WERI-Rb-1 (cell line): ENCODE measurements around the gene FUBP1.
A peak's percentile ranks its signal among the peaks of the same experiment; 100 is the strongest.
"Not testable (repeated sequence)": the region's sequence is repeated elsewhere in the genome, so short reads cannot be mapped to it uniquely, and the experiment has no call there.

ENCODE experiments used
- DNase-seq: peaks from one replicate; pipeline ENCODE4 v3.0.0-alpha.2; 2020
- H3K27ac ChIP-seq: fragments of 250-450 bp; sonication (Bioruptor Pico); 2 replicates; pipeline ENCODE4 v1.5.1; 2020; ENCODE audit warnings: mild to moderate bottlenecking, moderate library complexity
- H3K27me3 ChIP-seq: fragments of 250-450 bp; sonication (Bioruptor Pico); 2 replicates; pipeline ENCODE4 v1.5.1; 2021; ENCODE audit warnings: mild to moderate bottlenecking, low read depth, moderate library complexity; ENCODE audit not compliant: insufficient read depth, severe bottlenecking
- H3K36me3 ChIP-seq: fragments of 250-450 bp; sonication (Bioruptor Pico); 2 replicates; pipeline ENCODE4 v1.5.1; 2020; ENCODE audit warnings: mild to moderate bottlenecking, moderate library complexity
- H3K4me3 ChIP-seq: 2 replicates; pipeline ENCODE4 v1.5.1; 2011; ENCODE audit warnings: low read depth, mild to moderate bottlenecking, control low read depth, low read length
- H3K9me3 ChIP-seq: fragments of 250-450 bp; sonication (Bioruptor Pico); 2 replicates; pipeline ENCODE4 v1.5.1; 2021; ENCODE audit warnings: mild to moderate bottlenecking, moderate library complexity; ENCODE audit not compliant: severe bottlenecking
- CTCF ChIP-seq: IDR thresholded peaks from 2 replicates; pipeline ENCODE4 v1.5.1; 2011; ENCODE audit warnings: low read depth, mild to moderate bottlenecking, control low read depth, inconsistent platforms, low read length

FUBP1 gene

GRCh38 chr1:77984629-77985028 lies 5.8 kb upstream of the FUBP1 start:
- H3K36me3 ChIP-seq = peaks cover 3% of the 10 kb centered on the region; the same call in 1 of the 2 replicates
- no peak overlapping the region; the same call in 1 of the 2 replicates for H3K27ac ChIP-seq
- no peak overlapping the region for H3K4me3 ChIP-seq
- no peak for DNase-seq
- no peaks in the 10 kb centered on the region for H3K9me3 ChIP-seq
- no peak for TF ChIP-seq CTCF
- no peaks in the 10 kb centered on the region for H3K27me3 ChIP-seq

GRCh38 chr1:77983997-77984355 lies 5.1 kb upstream of the FUBP1 start:
- DNase-seq = no peak
- no peaks in the 10 kb centered on the region for H3K9me3 ChIP-seq
- H3K27ac ChIP-seq = peak overlapping the region; percentile 54
- TF ChIP-seq CTCF = no peak
- no peaks in the 10 kb centered on the region for H3K27me3 ChIP-seq
- peaks cover 3% of the 10 kb centered on the region; the same call in 1 of the 2 replicates for H3K36me3 ChIP-seq
- no peak overlapping the region for H3K4me3 ChIP-seq

- peak overlapping the region; percentile 54 for H3K27ac ChIP-seq
- H3K4me3 ChIP-seq, H3K27me3 ChIP-seq, H3K36me3 ChIP-seq, H3K9me3 ChIP-seq: not testable (repeated sequence)
- peak; percentile 51 for DNase-seq
Measured at GRCh38 chr1:77983352-77983996, 4.6 kb upstream of the FUBP1 start.

- Histone ChIP-seq H3K27me3 (no peaks in the 10 kb centered on the region), H3K27ac (peak overlapping the region; percentile 97), H3K36me3 (peaks cover 51% of the 10 kb centered on the region)
Measured at GRCh38 chr1:77978293-77978968, 441 bp downstream of the FUBP1 start.

GRCh38 chr1:77977989-77978292 lies 931 bp downstream of the FUBP1 start:
- H3K9me3 ChIP-seq = no peaks in the 10 kb centered on the region
- H3K27me3 ChIP-seq = no peaks in the 10 kb centered on the region
- peak overlapping the region; percentile 97 for H3K27ac ChIP-seq
- no peak for TF ChIP-seq CTCF
- peak overlapping the region; percentile 89 for H3K4me3 ChIP-seq
- H3K36me3 ChIP-seq = peaks cover 55% of the 10 kb centered on the region
- DNase-seq = no peak

More at GRCh38 chr1:77978293-77978968, 441 bp downstream of the FUBP1 start:
- no peaks in the 10 kb centered on the region for H3K9me3 ChIP-seq
- H3K4me3 ChIP-seq = peak overlapping the region; percentile 89
- no peak for TF ChIP-seq CTCF
- DNase-seq = peak; percentile 72

- H3K27ac ChIP-seq = no peak overlapping the region
Measured at GRCh38 chr1:77976433-77977076, 2.3 kb downstream of the FUBP1 start.

More at GRCh38 chr1:77976433-77977076, 2.3 kb downstream of the FUBP1 start:
- Histone ChIP-seq H3K9me3 (no peaks in the 10 kb centered on the region), H3K27me3 (no peaks in the 10 kb centered on the region), H3K36me3 (peaks cover 57% of the 10 kb centered on the region), H3K4me3 (no peak overlapping the region)
- no peak for TF ChIP-seq CTCF
- no peak for DNase-seq
